Esophagus muscularis mucosa (tissue), 4 donors: Measurements from ENCODE around the gene GSC2.

Experiments used
- EP300 ChIP-seq: sonication (generic); formaldehyde crosslinking; IDR thresholded peaks from one replicate; pipeline ENCODE4 v1.6.1; 2017; ENCODE audit warnings: antibody characterized with exemption
- POLR2A ChIP-seq: fragments of 450-650 bp; IDR thresholded peaks from one replicate; pipeline ENCODE4 v1.6.1; 2017; ENCODE audit warnings: antibody characterized with exemption, moderate library complexity, mild to moderate bottlenecking, low read depth
- TF ChIP-seq, protein P1 (sequence below), 3 experiments: fragments of 200-600 bp in 2 of 3; fragments of 450-650 bp in 1 of 3; sonication (generic) in 2 of 3; IDR thresholded peaks; one replicate each; pipeline ENCODE4 v1.5.1; 2017 to 2019; ENCODE audit warnings: antibody characterized with exemption in 3 of 3, mild to moderate bottlenecking in 2 of 3, moderate library complexity in 1 of 3

DNA sequence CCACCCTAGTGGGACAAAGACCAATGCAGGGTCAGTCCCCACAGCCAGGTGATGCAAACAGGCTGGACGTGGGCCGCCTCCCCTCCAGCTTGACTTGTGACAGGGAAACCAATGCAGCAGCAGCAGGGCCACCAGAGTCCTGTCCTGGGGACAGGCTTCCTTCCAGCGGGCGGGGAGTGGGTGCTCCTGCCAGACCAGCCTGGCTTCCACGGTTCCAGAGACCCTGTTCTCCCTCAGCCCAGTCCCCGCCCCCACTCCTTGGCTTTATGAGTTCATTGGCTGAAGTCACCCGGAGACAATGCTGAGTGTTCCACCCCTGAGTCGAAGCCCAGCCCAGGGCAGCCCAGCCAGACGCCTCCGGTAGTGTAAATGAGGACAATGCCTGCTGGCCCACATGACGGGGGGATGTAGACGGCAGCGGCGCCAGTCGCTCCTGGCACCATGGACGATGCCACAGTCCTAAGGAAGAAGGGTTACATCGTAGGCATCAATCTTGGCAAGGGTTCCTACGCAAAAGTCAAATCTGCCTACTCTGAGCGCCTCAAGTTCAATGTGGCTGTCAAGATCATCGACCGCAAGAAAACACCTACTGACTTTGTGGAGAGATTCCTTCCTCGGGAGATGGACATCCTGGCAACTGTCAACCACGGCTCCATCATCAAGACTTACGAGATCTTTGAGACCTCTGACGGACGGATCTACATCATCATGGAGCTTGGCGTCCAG is 19.0 kb downstream of the GSC2 start, which contains the start of gene TSSK2:
- no peak for TF ChIP-seq EP300
- TF ChIP-seq, protein P1, sequence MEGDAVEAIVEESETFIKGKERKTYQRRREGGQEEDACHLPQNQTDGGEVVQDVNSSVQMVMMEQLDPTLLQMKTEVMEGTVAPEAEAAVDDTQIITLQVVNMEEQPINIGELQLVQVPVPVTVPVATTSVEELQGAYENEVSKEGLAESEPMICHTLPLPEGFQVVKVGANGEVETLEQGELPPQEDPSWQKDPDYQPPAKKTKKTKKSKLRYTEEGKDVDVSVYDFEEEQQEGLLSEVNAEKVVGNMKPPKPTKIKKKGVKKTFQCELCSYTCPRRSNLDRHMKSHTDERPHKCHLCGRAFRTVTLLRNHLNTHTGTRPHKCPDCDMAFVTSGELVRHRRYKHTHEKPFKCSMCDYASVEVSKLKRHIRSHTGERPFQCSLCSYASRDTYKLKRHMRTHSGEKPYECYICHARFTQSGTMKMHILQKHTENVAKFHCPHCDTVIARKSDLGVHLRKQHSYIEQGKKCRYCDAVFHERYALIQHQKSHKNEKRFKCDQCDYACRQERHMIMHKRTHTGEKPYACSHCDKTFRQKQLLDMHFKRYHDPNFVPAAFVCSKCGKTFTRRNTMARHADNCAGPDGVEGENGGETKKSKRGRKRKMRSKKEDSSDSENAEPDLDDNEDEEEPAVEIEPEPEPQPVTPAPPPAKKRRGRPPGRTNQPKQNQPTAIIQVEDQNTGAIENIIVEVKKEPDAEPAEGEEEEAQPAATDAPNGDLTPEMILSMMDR (IDR thresholded peaks at IDR 0.05) = no peak
- TF ChIP-seq POLR2A = no peak
